Naive thymus-derived CD4-positive, alpha-beta T cell (primary cell): ENCODE measurements around the gene CCL22. TPM values are rescaled to one million over a fixed set of nuclear protein-coding genes. Genes with fewer than 3 reads are reported as not detected.

Experiments
- ATAC-seq: fragments of 150-1000 bp; cut with Tn5 transposase; 2 replicates; pipeline ENCODE4 v1.10.0; 2021; ENCODE audit warnings: mild to moderate bottlenecking, moderate library complexity
- CTCF ChIA-PET: fragments of 350-600 bp; sonication (Branson Sonifier 250); formaldehyde crosslinking; loops from one replicate; lab custom pipeline; 2021; ENCODE audit warnings: antibody characterized with exemption; lab: Charles Lee
- POLR2A ChIA-PET: fragments of 350-600 bp; sonication (Branson Sonifier 250); formaldehyde crosslinking; loops from one replicate; lab custom pipeline; 2021; ENCODE audit warnings: antibody characterized with exemption, inconsistent platforms; lab: Charles Lee
- DNase-seq, 9 donors: peaks; one replicate each; pipeline versions ENCODE4 v3.0.0 to v3.0.0-alpha.2; 2020 to 2022; ENCODE audit warnings: mixed read lengths in 1 of 9
- H3K27ac ChIP-seq: one replicate; pipeline ENCODE4 v1.7.0; 2013; ENCODE audit warnings: mild to moderate bottlenecking, low read depth, low read length, moderate library complexity
- H3K27me3 ChIP-seq, 2 donors: one replicate each; pipeline ENCODE4 v1.7.0; 2013; ENCODE audit warnings: low read length in 2 of 2, mild to moderate bottlenecking in 2 of 2, moderate library complexity in 2 of 2; ENCODE audit not compliant: control insufficient read depth in 2 of 2, insufficient read depth in 2 of 2
- H3K36me3 ChIP-seq, 3 experiments: 1 replicate in 2 of 3; 2 replicates in 1 of 3; pipeline ENCODE4 v1.7.0; 2013; ENCODE audit warnings: low read length in 3 of 3, mild to moderate bottlenecking in 3 of 3, moderate library complexity in 1 of 3; ENCODE audit not compliant: insufficient read depth in 3 of 3, control insufficient read depth in 2 of 3
- H3K4me1 ChIP-seq, 2 donors: one replicate each; pipeline ENCODE4 v1.7.0; 2013; ENCODE audit warnings: low read length in 2 of 2, mild to moderate bottlenecking in 2 of 2, moderate library complexity in 1 of 2; ENCODE audit not compliant: control insufficient read depth in 2 of 2, insufficient read depth in 2 of 2
- H3K4me3 ChIP-seq: 2 replicates; pipeline ENCODE4 v1.7.0; 2013; ENCODE audit warnings: mild to moderate bottlenecking, low read length
- H3K9me3 ChIP-seq, 3 experiments: 1 replicate in 2 of 3; 2 replicates in 1 of 3; pipeline ENCODE4 v1.7.0; 2013; ENCODE audit warnings: low read length in 3 of 3; ENCODE audit not compliant: control insufficient read depth in 2 of 3
- H3K27ac Mint-ChIP-seq, 9 donors: one replicate each; pipeline ENCODE4 v1.8.0; 2020 to 2022; ENCODE audit warnings: mixed read lengths in 9 of 9, mild to moderate bottlenecking in 8 of 9, moderate library complexity in 5 of 9, inconsistent platforms in 2 of 9
- H3K27me3 Mint-ChIP-seq, 5 donors: one replicate each; pipeline ENCODE4 v1.8.0; 2021 to 2022; ENCODE audit warnings: mixed read lengths in 5 of 5, mild to moderate bottlenecking in 1 of 5
- H3K36me3 Mint-ChIP-seq, 5 donors: one replicate each; pipeline ENCODE4 v1.8.0; 2020 to 2022; ENCODE audit warnings: mixed read lengths in 5 of 5, mild to moderate bottlenecking in 3 of 5, inconsistent platforms in 1 of 5
- H3K4me1 Mint-ChIP-seq, 7 donors: one replicate each; pipeline ENCODE4 v1.8.0; 2020 to 2022; ENCODE audit warnings: mixed read lengths in 7 of 7, mild to moderate bottlenecking in 3 of 7, inconsistent platforms in 1 of 7
- H3K4me3 Mint-ChIP-seq, 10 donors: one replicate each; pipeline ENCODE4 v1.8.0; 2020 to 2022; ENCODE audit warnings: mild to moderate bottlenecking in 10 of 10, mixed read lengths in 10 of 10, moderate library complexity in 6 of 10, inconsistent platforms in 2 of 10
- H3K9me3 Mint-ChIP-seq, 11 donors: one replicate each; pipeline ENCODE4 v1.8.0; 2020 to 2022; ENCODE audit warnings: mixed read lengths in 11 of 11, mild to moderate bottlenecking in 4 of 11, inconsistent platforms in 1 of 11, moderate library complexity in 1 of 11
- intact Hi-C, 2 donors: fragments of 100-400 bp; cut with micrococcal nuclease; formaldehyde crosslinking; loops; one replicate each; pipeline ENCODE4 v1.15.1; 2023
- polyA plus RNA-seq, 2 donors: library from polyadenylated mRNA; unstranded; fragments of 300-500 nt; fragmentation: Illumina TruSeq; gene quantifications; one replicate each; pipeline ENCODE4 v1.2.3, GENCODE V29; 2021
- total RNA-seq, 6 experiments: library from RNA in 5 of 6; stranded (reverse) in 5 of 6; gene quantifications; 1 replicate in 5 of 6; 2 replicates in 1 of 6; pipeline ENCODE4 v1.2.3 and lab custom pipeline; 2021 to 2026

The CCL22 gene
- total and polyA plus RNA-seq, 7 experiments from 2014 or later: 0.17 to 1.9 (median 0.48) TPM; not detected in 3

GRCh38 chr16:57352636-57353047, 5.9 kb upstream of the CCL22 start:
- ATAC-seq: no peak
- CTCF ChIA-PET: no interaction called here
- H3K27ac ChIP-seq: no peak overlapping the region
- H3K9me3 Mint-ChIP-seq: peaks cover 0 to under 1% (median 0%) of the 10 kb centered on the region in 11 donors
- H3K4me1 Mint-ChIP-seq: peaks cover 0 to 17% (median 15%) of the 10 kb centered on the region in 7 donors
- DNase-seq: no peak
- H3K27me3 ChIP-seq: no peaks in the 10 kb centered on the region
- peaks cover 4 to 28% (median 20%) of the 10 kb centered on the region in 5 donors for H3K27me3 Mint-ChIP-seq
- H3K27ac Mint-ChIP-seq: no peak overlapping the region
- H3K36me3 Mint-ChIP-seq: peaks cover 0 to 3% (median 0%) of the 10 kb centered on the region in 5 donors
- no peak overlapping the region for H3K4me3 ChIP-seq
- no peaks in the 10 kb centered on the region for H3K36me3 ChIP-seq
- no peak overlapping the region for H3K4me3 Mint-ChIP-seq
- H3K4me1 ChIP-seq: no peaks in the 10 kb centered on the region
- no peaks in the 10 kb centered on the region for H3K9me3 ChIP-seq
- intact Hi-C loops: no loop called here
- POLR2A ChIA-PET: no interaction called here

GRCh38 chr16:57354311-57354710, 4.3 kb upstream of the CCL22 start:
- Mint-ChIP-seq H3K4me3 (no peak overlapping the region), H3K27ac (no peak overlapping the region), H3K27me3 (peaks cover 0 to 20% (median 6%) of the 10 kb centered on the region in 5 donors), H3K36me3 (no peaks in the 10 kb centered on the region), H3K9me3 (no peaks in the 10 kb centered on the region), H3K4me1 (peaks cover 0 to 9% (median 6%) of the 10 kb centered on the region in 7 donors)
- Histone ChIP-seq H3K36me3 (no peaks in the 10 kb centered on the region), H3K27me3 (no peaks in the 10 kb centered on the region), H3K4me1 (no peaks in the 10 kb centered on the region), H3K9me3 (no peaks in the 10 kb centered on the region), H3K4me3 (no peak overlapping the region), H3K27ac (no peak overlapping the region)
- POLR2A ChIA-PET: no interaction called here
- ATAC-seq: no peak
- CTCF ChIA-PET: no interaction called here
- no peak for DNase-seq
- intact Hi-C loops: no loop called here

- Mint-ChIP-seq H3K27ac (peak overlapping the region in 1 of 9 donors; percentile 34), H3K36me3 (no peaks in the 10 kb centered on the region), H3K4me3 (no peak overlapping the region), H3K9me3 (no peaks in the 10 kb centered on the region), H3K4me1 (no peaks in the 10 kb centered on the region), H3K27me3 (peaks cover 0 to 12% (median 0%) of the 10 kb centered on the region in 5 donors)
- Histone ChIP-seq H3K9me3 (no peaks in the 10 kb centered on the region), H3K4me3 (no peak overlapping the region), H3K27ac (no peak overlapping the region), H3K27me3 (no peaks in the 10 kb centered on the region), H3K36me3 (no peaks in the 10 kb centered on the region), H3K4me1 (no peaks in the 10 kb centered on the region)
- DNase-seq (no peak), ATAC-seq (no peak)
- intact Hi-C loops: no loop called here
- ChIA-PET CTCF (interaction anchor here (0.6 kb wide), 1 partner anchor 13 kb away, joined by 4 read pairs; no protein-coding TSS in a partner anchor), POLR2A (no interaction called here)
These were observed 2.6 kb upstream of the CCL22 start for GRCh38 chr16:57355898-57356414.

GRCh38 chr16:57356547-57356946, 2.0 kb upstream of the CCL22 start:
- Histone ChIP-seq H3K9me3 (no peaks in the 10 kb centered on the region), H3K4me1 (no peaks in the 10 kb centered on the region), H3K27ac (no peak overlapping the region), H3K27me3 (no peaks in the 10 kb centered on the region), H3K36me3 (no peaks in the 10 kb centered on the region), H3K4me3 (no peak overlapping the region)
- intact Hi-C loops: no loop called here
- no peak overlapping the region for H3K4me3 Mint-ChIP-seq
- H3K9me3 Mint-ChIP-seq: no peaks in the 10 kb centered on the region
- POLR2A ChIA-PET: no interaction called here
- no peaks in the 10 kb centered on the region for H3K36me3 Mint-ChIP-seq
- peaks cover 0 to 12% (median 0%) of the 10 kb centered on the region in 5 donors for H3K27me3 Mint-ChIP-seq
- peak overlapping the region in 1 of 9 donors; percentile 34 for H3K27ac Mint-ChIP-seq
- DNase-seq (no peak), ATAC-seq (no peak)
- H3K4me1 Mint-ChIP-seq: no peaks in the 10 kb centered on the region
- CTCF ChIA-PET: no interaction called here

- Mint-ChIP-seq H3K27ac (no peak overlapping the region), H3K36me3 (no peaks in the 10 kb centered on the region), H3K4me3 (no peak overlapping the region), H3K27me3 (peaks cover 0 to 3% (median 0%) of the 10 kb centered on the region in 5 donors), H3K9me3 (no peaks in the 10 kb centered on the region), H3K4me1 (no peaks in the 10 kb centered on the region)
- no peaks in the 10 kb centered on the region for H3K9me3 ChIP-seq
- ChIA-PET CTCF (no interaction called here), POLR2A (no interaction called here)
- intact Hi-C loops: no loop called here
- no peak overlapping the region for H3K4me3 ChIP-seq
- no peaks in the 10 kb centered on the region for H3K27me3 ChIP-seq
- no peak overlapping the region for H3K27ac ChIP-seq
- no peaks in the 10 kb centered on the region for H3K4me1 ChIP-seq
- peak; percentile 57 for ATAC-seq
- DNase-seq: no peak
- H3K36me3 ChIP-seq: no peaks in the 10 kb centered on the region
These were observed 1.1 kb upstream of the CCL22 start for GRCh38 chr16:57357330-57358085.

DNA sequence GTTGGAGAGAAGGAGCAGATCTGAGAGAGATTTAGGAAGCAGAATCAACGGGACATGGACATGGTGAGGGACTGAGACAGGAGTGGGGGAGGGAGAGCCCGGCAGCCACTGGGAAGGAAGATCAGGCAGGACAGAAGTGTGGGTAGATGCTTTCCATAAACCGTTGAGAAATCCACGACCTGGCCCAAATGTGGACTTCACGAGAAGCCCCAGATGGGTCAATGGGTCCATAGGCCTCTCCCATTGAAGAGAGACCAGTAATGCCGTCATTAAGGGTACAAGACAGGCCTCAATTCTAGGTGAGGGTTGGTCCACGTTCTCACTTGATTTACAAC, 530 bp upstream of the CCL22 start:
- no peak overlapping the region for H3K4me3 Mint-ChIP-seq
- Histone ChIP-seq H3K4me3 (no peak overlapping the region), H3K36me3 (no peaks in the 10 kb centered on the region), H3K9me3 (no peaks in the 10 kb centered on the region), H3K4me1 (no peaks in the 10 kb centered on the region), H3K27me3 (no peaks in the 10 kb centered on the region), H3K27ac (no peak overlapping the region)
- no peaks in the 10 kb centered on the region for H3K4me1 Mint-ChIP-seq
- ATAC-seq (no peak), DNase-seq (no peak)
- CTCF ChIA-PET: no interaction called here
- intact Hi-C loops: no loop called here
- H3K9me3 Mint-ChIP-seq: no peaks in the 10 kb centered on the region
- H3K36me3 Mint-ChIP-seq: no peaks in the 10 kb centered on the region
- POLR2A ChIA-PET: no interaction called here
- H3K27me3 Mint-ChIP-seq: peaks cover 0 to 3% (median 0%) of the 10 kb centered on the region in 5 donors
- no peak overlapping the region for H3K27ac Mint-ChIP-seq
